ENCODE measurements around the gene MARS1. TPM values are rescaled to one million over a fixed set of nuclear protein-coding genes. Genes with fewer than 3 reads are reported as not detected.

The MARS1 gene
- total RNA-seq, 1 donor from 2014 or later, result 257 TPM

GRCh38 chr12:57477710-57478681, 9.9 kb upstream of the MARS1 start:
- no peak for TF ChIP-seq CTCF (conservative IDR thresholded peaks at IDR 0.05)
- H3K9me3 Mint-ChIP-seq, result no peaks in the 10 kb centered on the region
- no peaks in the 10 kb centered on the region for H3K36me3 Mint-ChIP-seq (ENCODE audit: low read depth)
- peaks cover 90% of the 10 kb centered on the region for H3K27me3 Mint-ChIP-seq (ENCODE audit: low read depth)
- no peak overlapping the region for H3K27ac Mint-ChIP-seq (ENCODE audit: unreplicated experiment)
- H3K4me3 Mint-ChIP-seq, result no peak overlapping the region
- peaks cover 4% of the 10 kb centered on the region for H3K4me1 Mint-ChIP-seq
- no peak for DNase-seq (ENCODE audit: low read depth, low spot score)

- DNase-seq (ENCODE audit: low read depth, low spot score), result no peak
- Mint-ChIP-seq H3K27me3 (ENCODE audit: low read depth) (peaks cover 87% of the 10 kb centered on the region), H3K36me3 (ENCODE audit: low read depth) (no peaks in the 10 kb centered on the region), H3K4me1 (peaks cover 4% of the 10 kb centered on the region), H3K4me3 (no peak overlapping the region), H3K27ac (ENCODE audit: unreplicated experiment) (no peak overlapping the region), H3K9me3 (no peaks in the 10 kb centered on the region)
- no peak for TF ChIP-seq CTCF (conservative IDR thresholded peaks at IDR 0.05)
Observed at GRCh38 chr12:57479043-57479375, 8.9 kb upstream of the MARS1 start.

- Mint-ChIP-seq H3K4me1 (peaks cover 1% of the 10 kb centered on the region), H3K4me3 (no peak within 1 kb of the TSS), H3K27me3 (ENCODE audit: low read depth) (peaks cover 81% of the 10 kb centered on the region), H3K27ac (ENCODE audit: unreplicated experiment) (no peak within 1 kb of the TSS), H3K36me3 (ENCODE audit: low read depth) (no peaks in the 10 kb centered on the region), H3K9me3 (no peaks in the 10 kb centered on the region)
- TF ChIP-seq CTCF (conservative IDR thresholded peaks at IDR 0.05), result no peak
- no peak for DNase-seq (ENCODE audit: low read depth, low spot score)
Observed at GRCh38 chr12:57479376-57480115, 8.3 kb upstream of the MARS1 start, which contains the start of gene ARHGAP9. TSS of gene ARHGAP9 (minus strand) at chr12:57479866. CDS start at chr12:57479406, 460 bp downstream.

- Mint-ChIP-seq H3K27ac (ENCODE audit: unreplicated experiment) (no peak overlapping the region), H3K27me3 (ENCODE audit: low read depth) (peaks cover 63% of the 10 kb centered on the region), H3K4me3 (no peak overlapping the region), H3K4me1 (no peaks in the 10 kb centered on the region), H3K9me3 (no peaks in the 10 kb centered on the region), H3K36me3 (ENCODE audit: low read depth) (no peaks in the 10 kb centered on the region)
- no peak for TF ChIP-seq CTCF (conservative IDR thresholded peaks at IDR 0.05)
- no peak for DNase-seq (ENCODE audit: low read depth, low spot score)
Observed at GRCh38 chr12:57481671-57482070, 6.2 kb upstream of the MARS1 start.

- Mint-ChIP-seq H3K27me3 (ENCODE audit: low read depth) (peaks cover 45% of the 10 kb centered on the region), H3K36me3 (ENCODE audit: low read depth) (no peaks in the 10 kb centered on the region), H3K9me3 (no peaks in the 10 kb centered on the region), H3K4me1 (peaks cover 6% of the 10 kb centered on the region), H3K27ac (ENCODE audit: unreplicated experiment) (no peak overlapping the region), H3K4me3 (no peak overlapping the region)
- no peak for DNase-seq (ENCODE audit: low read depth, low spot score)
- no peak for TF ChIP-seq CTCF (conservative IDR thresholded peaks at IDR 0.05)
Observed at GRCh38 chr12:57483466-57483865, 4.4 kb upstream of the MARS1 start.

All from neural crest cell (in vitro differentiated cells).